Activated CD4-positive, alpha-beta T cell treated with anti-CD3 and anti-CD28 coated beads, Interleukin-2, amount 50 U/mL, for 1 hour (primary cell): Measurements from ENCODE around the gene BRINP1.

Experiments used
- DNase-seq: peaks from one replicate; pipeline ENCODE4 v3.0.0-alpha.2; 2020

BRINP1 gene

DNA sequence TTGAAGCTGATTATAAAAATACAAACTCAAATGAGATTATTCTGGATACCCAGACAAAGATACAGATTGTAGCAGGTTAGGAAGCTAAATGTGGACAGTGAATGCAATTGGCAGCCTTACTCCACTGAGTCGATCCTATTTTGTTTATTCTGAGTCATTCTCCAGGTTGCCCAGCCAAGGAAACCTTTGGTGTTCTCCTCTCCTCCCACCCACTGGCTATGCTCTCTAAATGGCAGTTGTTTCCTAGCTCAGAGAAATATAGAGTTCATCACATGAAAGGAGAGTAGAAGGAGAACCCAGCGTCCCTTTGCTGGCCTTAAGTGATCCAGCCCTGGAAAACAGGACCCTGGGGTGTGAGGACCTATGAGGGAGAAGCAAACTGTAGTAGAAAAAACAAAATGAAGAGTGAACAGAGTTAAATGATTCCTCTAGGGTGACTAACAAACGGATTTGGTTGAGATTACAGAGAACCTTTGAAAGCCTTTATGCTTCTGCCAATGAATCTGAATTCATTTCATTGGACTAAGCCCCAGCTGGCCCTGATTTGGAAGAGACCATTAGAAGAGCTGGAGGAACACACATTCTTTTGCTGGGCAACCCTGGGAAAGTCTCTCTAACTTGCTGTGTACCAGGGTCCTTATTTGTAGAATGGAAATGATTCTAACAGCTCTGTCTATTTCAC, 95.1 kb downstream of the BRINP1 start:
- DNase-seq, result no peak

DNA sequence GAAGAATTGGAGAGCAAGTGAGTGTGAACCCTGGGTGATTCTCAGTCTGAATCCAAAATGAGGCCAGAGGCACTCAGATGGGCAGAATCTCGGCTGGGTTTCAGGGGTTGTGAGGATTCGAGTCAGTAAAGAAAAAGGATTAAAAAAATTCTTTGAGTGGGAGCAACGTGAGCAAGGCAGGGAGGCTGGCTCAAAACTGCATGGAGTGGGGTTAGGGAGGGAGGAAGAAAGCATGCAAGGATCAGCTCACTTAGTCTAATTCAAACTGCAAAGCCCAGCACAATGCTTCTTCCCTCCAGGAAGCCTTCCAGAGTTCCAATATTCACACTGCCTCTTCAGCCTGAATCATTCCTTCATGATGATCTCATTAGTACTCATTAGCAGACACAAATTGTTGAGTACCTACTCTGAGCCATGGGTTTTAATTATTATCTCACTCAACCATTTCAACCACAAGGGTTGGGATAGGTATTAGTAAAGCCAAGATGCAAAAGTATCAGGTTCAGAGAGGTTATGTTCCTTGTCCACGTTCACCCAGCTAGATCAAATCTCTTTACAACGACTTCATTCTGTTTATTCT, 95.8 kb downstream of the BRINP1 start:
- DNase-seq, result no peak

DNA sequence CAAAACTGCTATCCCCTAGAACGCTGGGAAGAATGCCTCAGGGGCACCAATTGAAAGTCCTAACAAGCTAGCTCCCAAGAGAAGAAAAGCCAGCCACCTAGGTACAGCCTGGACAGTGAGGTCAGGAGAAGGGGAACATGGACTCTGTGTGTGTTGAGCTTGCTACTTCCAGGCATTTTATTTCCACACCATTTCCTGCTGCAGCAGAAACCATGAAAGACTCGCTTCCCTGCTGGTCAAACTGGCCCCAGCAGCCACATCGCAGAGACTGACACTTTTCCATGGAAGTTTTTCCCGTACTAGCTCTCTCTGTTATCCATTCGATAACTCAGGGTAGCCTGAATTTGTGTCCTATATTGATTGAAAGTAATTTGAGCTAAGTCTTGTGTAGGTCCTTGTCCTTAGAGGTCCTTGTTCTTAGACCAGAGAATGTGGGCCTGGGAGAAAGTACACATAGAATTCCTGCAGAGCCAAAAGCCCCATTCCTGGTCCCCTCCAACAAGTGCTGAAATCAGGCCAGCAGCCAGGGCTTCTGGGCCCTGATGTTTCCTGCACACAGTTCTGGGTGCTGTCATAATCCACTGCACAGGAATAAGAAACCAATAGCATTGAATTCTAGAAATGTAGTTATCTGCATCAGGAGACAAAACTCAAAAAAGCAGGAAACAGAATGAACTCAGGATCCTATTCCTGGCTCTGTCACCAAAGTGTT, 96.6 kb downstream of the BRINP1 start:
- DNase-seq, result no peak

GRCh38 chr9:119268985-119269384, 100.2 kb downstream of the BRINP1 start:
- DNase-seq, result no peak

- no peak for DNase-seq
These were observed 105.1 kb downstream of the BRINP1 start for GRCh38 chr9:119264165-119264564.

DNA sequence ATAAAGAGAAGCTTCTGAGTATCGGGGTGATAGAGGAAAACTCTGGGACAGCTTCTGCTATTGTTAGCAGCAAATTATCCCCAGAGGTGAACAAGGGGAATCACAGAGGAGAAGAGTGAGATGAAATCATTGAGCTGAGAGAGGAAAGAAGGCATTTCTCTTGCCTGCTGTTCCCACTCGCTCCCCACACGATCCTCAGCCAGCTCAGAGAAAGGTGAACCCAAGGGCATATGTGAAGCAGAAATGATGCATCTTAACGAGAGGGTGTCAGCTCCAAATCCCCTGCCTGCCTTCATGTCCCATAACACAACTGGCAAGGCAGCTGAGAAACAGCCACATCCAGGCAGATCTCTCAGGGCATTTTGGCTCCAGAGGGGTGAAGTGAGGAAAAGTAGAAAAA, 111.6 kb downstream of the BRINP1 start:
- DNase-seq, result no peak

DNA sequence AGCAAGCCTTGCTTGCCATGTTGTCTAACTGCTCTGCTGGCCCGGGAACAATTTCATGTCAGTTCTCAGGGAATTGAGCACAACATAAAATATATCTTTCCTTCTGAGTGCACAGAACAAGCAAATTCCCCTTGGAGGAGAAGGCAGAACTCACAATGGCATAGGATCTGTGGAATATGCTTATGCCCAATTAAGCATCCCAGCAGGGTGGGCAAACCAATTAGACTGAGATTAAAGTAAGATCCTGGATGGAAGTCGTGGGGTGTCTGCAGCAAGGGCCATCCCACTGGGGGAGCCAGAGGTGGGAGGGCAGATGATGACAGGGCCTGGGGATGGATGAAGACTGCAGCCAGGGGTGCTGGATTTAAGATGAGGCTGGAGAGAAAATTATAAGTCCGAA, 114.1 kb downstream of the BRINP1 start:
- no peak for DNase-seq

- no peak for DNase-seq
These were observed 116.5 kb downstream of the BRINP1 start for GRCh38 chr9:119252671-119253299.

DNA sequence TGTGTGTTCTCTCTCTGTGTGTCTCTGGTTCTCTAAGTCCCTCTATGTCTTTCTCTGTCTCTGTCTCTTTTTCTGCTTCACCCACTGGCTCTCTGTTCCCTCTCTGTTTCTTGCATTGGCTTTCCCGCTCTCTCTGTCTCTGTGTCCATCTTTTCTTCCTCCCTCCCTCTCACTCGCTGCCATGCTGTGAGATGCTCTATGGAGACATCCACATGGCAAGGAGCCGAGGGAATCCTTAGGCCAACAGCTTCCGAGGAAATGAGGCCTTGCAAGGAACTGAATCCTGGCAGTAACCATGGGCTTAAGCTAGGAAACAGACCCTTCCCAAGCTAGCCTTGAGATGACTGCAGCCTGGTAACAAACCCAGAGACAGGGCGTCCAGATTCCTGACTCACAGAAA, 117.3 kb downstream of the BRINP1 start:
- DNase-seq, result no peak

- DNase-seq, result no peak
These were observed 118.5 kb downstream of the BRINP1 start for GRCh38 chr9:119250730-119251129.

DNA sequence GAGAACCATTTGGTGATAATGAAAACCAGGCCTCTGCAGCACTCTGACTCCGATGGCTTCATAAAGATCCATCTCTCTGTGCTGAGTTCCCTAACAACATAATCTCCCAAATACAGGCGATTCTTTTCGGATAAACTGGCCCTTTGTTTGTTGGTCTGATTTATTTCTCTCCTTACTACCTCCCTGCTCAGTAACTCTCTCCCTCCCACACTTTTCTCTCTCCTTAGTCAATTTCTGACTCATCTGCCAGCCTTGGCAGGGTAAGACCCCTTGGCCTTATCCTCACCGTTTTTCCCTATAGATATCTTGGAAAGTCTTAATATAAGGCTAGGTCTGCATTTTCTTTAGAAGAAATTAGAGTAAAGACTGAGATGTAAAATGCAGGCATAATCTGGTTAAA, 128.7 kb downstream of the BRINP1 start:
- DNase-seq, result no peak

- no peak for DNase-seq
These were observed 134.6 kb downstream of the BRINP1 start for GRCh38 chr9:119234636-119235035.

- no peak for DNase-seq
These were observed 141.8 kb downstream of the BRINP1 start for GRCh38 chr9:119227422-119227821.

GRCh38 chr9:119224431-119224830, 144.8 kb downstream of the BRINP1 start:
- DNase-seq, result no peak

- no peak for DNase-seq
These were observed 148.0 kb downstream of the BRINP1 start for GRCh38 chr9:119221276-119221675.

DNA sequence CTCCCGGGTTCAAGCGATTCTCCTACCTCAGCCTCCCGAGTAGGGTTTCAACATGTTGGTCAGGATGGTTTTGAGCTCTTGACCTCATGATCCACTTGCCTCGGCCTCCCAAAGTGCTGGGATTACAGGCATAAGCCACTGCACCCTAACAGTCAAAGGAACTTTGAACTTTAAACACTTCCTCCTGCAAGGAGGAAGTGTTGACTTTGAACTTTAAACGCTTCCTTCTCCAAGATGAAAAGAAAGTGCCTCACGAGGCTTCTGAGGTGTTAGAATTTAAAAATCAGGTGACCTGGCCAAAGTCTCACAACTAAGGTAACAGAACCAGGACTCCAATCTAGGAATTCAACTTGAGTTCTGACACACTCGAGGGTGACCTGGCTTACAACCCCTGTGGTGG, 150.9 kb downstream of the BRINP1 start:
- no peak for DNase-seq

- DNase-seq, result no peak
These were observed 152.4 kb downstream of the BRINP1 start for GRCh38 chr9:119216651-119217331.

- no peak for DNase-seq
These were observed 153.6 kb downstream of the BRINP1 start for GRCh38 chr9:119215651-119216050.

GRCh38 chr9:119213471-119213870, 155.8 kb downstream of the BRINP1 start:
- DNase-seq, result no peak

DNA sequence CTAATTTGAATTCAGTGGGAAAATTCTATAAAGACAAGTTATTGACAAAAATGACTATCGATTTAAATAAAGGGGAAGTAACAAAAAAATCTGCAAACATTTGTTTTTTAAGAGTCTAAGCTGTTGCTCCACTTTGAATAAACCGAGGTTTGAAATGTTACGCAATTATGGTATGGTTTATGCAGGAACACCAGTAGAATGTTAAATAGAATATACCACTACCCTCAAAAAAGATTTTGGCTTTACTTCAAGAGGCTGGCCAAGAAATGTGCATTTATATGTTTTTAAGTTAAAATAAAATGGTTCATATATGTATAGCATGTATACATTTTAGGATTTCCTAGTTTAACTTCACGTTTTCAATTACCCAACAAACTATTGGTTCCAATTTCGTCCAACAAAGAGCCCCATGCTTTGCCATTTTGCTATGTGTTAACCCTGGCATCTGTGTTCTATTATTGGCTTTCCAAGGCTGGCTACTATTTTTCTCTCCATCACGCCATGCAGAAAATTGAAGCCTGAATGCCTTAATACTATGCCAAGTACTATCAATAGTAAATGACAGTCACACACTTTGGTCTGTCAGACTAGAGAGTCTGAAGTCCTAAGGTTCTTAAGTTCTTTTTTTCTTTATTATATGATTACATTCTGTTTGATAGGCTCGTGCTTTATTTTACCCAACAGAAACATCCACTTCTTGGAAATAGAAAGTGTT, 171.2 kb downstream of the BRINP1 start:
- no peak for DNase-seq

- DNase-seq, result no peak
These were observed 173.7 kb downstream of the BRINP1 start for GRCh38 chr9:119195521-119195920.

- no peak for DNase-seq
These were observed 183.9 kb downstream of the BRINP1 start for GRCh38 chr9:119185298-119185697.
